Suppressor macrophage treated with lipopolysaccharide for 1 hour (primary cell): ENCODE results near the gene KMT2C.
"Not testable (repeated sequence)": the region's sequence is repeated elsewhere in the genome, so short reads cannot be mapped to it uniquely, and the experiment has no call there.

Source experiments
- DNase-seq, 3 donors: peaks; one replicate each; pipeline ENCODE4 v3.0.0-alpha.2; 2020 to 2022

KMT2C gene

DNA sequence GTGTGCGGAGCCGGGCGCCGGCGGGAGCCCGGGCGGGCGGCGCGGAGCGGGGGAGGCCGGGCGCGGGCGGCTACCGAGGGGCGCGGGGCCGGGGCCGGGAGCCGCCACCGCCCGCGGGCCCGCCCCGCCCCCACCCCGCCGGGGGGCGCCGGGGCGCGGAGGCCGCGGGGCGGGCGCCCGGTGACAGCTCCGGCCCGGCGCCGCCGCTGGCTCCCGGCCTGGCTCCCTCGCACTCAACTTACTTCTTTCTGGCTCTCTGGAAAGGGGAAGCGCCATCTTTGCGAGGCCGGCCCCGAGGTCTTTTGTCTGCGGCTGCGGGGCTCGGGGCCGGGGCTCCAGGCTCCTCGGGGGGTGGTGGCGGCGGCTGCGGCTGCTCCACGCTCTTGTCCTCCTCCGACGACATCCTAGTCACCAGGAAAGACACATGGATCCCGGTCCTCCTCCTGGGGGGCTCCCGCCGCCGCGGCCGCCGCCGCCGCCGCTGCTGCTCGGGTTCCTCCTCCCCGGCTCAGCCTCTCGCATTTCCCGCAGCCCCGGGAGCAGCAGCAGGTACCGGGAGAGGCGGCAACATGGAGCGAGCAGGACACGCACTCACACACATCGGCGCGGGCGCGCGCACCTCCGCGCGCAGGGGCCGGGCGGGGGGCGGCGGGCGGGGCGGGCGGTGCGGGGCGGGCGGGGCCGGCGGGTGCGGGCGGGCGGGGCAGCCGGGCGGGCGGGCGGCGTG lies at the start of gene KMT2C:
TSS of gene KMT2C (minus strand) at position 620 of the 727 bp plus-strand sequence. CDS start at position 403, 217 bp downstream.
- peak; percentile 43 to 73 (median 59) for DNase-seq

GRCh38 chr7:152481082-152481481 lies 45.3 kb upstream of the KMT2C start:
- no peak for DNase-seq

GRCh38 chr7:152480664-152481063 lies 44.9 kb upstream of the KMT2C start:
- no peak for DNase-seq

DNA sequence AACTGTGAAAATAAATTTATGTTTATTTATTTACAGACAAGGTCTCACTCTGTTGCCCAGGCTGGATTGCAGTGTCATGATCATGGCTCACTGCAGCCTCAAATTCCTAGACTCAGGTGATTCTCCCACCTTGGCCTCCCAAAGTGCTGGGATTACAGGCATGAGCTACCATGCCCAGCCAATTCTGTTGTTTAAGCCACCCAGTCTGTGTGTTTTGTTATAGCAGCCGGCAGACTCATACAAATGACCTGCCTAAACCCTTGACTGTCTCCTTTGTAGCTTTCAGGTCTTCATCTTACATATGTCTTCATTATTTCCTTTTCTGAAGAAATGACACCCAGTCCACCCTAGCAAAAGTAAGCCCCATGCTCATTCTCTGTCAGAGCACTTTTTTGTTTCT lies 43.8 kb upstream of the KMT2C start:
- DNase-seq = no peak

GRCh38 chr7:152478140-152478539 lies 42.3 kb upstream of the KMT2C start:
- no peak for DNase-seq

DNA sequence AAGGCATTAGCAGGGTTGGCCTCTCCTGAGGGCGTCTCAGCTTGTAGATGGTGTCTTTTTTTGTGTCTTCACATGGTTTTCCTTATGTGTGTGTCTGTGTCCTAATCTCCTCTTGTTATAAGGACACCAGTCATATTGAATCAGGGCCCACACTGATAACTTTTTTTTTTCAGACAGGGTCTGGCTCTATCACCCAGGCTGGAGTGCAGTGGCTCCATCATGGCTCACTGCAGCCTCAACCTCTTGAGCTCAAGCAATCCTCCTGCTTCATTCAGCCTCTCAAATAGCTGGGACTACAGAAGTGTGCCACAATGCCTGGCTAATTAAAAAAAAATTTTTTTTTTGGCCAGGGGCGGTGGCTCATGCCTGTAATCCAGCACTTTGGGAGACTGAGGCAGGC lies 41.3 kb upstream of the KMT2C start:
- DNase-seq = no peak

DNA sequence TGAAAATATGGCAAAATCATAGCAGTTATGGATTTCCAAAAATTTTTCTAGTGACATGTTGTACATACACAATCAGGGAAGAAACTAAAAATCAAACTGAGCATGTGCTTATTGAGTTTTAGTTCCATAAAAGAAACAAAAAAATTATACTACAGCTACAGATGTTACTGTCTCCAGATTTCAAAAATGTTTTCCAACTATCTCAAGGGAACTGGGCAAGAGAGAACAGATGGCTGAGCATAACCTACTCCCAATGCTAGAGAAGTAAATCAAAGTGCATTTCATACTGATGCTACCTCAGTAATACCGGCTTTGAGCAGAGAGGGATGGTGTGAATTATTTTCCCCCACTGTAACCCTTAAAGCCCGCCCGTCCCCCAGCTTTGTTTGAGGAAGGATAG lies 40.7 kb upstream of the KMT2C start:
- DNase-seq = no peak

DNA sequence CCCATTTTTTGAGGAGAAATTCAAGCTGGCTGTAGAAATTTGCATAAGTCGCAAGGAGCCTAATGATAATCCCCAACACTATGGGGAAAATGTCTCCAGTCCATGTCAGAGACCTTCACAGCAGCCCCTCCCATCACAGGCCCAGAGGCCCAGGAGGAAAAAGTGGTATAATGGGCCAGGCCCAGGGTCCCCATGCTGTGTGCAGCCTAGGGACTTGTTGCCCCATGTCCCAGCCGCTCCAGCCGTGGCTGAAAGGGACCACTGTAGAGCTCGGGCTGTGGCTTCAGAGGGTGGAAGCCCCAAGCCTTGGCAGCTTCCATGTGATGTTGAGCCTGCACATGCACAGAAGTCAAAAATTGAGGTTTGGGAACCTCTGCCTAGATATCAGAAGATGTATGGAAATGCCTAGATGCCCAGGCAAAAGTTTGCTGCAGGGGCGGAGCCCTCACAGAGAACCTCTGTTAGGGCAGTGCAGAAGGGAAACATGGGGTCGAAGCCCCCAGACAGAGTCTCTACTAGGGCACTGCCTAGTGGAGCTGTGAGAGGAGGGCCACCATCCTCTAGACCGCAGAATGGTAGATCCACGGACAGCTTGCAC lies 35.3 kb upstream of the KMT2C start:
- not testable (repeated sequence) for DNase-seq

- DNase-seq = not testable (repeated sequence)
Measured at GRCh38 chr7:152470251-152471022, 34.6 kb upstream of the KMT2C start.

- DNase-seq = not testable (repeated sequence)
Measured at GRCh38 chr7:152469576-152469975, 33.8 kb upstream of the KMT2C start.

GRCh38 chr7:152467225-152467624 lies 31.4 kb upstream of the KMT2C start:
- no peak for DNase-seq

GRCh38 chr7:152465119-152465387 lies 29.2 kb upstream of the KMT2C start:
- no peak for DNase-seq

- peak; percentile 92 to 97 (median 95) for DNase-seq
Measured at GRCh38 chr7:152464312-152465118, 28.7 kb upstream of the KMT2C start.

- DNase-seq = peak; percentile 100
Measured at GRCh38 chr7:152463709-152464311, 28.0 kb upstream of the KMT2C start.

- DNase-seq = peak in 2 of 3 donors; percentile 30 to 35
Measured at GRCh38 chr7:152462995-152463708, 27.3 kb upstream of the KMT2C start.

DNA sequence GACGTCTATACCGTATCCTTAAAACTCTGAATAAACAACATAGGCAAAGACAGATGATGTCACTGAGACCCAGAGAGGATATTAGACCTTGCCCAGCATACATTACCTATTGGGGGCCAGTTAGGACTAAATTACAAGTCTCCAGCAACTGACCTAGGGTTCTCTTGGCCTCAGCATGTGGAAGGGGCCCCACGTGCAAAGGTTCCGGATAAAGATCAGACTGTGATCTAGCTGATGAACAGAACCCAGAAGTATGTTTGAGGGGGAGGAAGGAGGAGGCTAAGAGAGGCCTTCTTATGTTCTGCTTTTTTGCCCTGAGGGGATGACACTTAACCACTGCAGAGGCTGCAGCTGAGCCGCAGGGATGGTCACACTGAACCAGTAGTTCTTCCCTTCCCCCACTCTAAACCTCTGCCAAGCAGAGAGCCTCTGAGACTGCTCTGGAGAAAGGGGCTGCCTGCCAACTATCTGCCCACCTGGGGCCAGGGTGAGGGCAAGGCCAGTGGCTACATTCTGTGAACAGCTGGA lies 24.0 kb upstream of the KMT2C start:
- peak; percentile 82 to 87 (median 85) for DNase-seq

- DNase-seq = no peak
Measured at GRCh38 chr7:152451356-152451755, 15.6 kb upstream of the KMT2C start.

DNA sequence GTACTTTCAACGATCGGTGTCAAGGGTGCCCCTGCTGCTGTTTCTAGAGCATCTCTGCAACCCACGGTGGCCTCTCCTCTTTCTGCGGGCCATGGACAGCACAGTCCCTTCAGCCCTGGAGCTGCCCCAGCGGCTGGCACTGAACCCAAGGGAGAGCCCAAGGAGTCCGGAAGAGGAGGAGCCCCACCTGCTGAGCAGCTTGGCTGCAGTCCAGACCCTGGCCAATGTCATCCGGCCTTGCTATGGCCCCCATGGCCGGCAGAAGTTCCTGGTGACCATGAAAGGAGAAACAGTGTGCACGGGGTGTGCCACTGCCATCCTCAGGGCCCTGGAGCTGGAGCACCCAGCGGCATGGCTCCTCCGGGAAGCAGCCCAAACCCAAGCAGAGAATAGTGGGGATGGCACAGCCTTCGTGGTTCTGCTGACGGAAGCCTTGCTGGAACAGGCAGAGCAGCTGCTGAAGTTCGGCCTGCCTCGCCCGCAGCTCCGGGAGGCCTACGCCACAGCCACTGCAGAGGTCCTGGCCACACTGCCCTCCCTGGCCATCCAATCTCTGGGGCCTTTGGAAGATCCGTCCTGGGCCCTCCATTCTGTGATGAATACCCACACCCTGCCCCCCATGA lies 9.7 kb upstream of the KMT2C start:
- DNase-seq = not testable (repeated sequence)

- DNase-seq = no peak
Measured at GRCh38 chr7:152443586-152443985, 7.8 kb upstream of the KMT2C start.

DNA sequence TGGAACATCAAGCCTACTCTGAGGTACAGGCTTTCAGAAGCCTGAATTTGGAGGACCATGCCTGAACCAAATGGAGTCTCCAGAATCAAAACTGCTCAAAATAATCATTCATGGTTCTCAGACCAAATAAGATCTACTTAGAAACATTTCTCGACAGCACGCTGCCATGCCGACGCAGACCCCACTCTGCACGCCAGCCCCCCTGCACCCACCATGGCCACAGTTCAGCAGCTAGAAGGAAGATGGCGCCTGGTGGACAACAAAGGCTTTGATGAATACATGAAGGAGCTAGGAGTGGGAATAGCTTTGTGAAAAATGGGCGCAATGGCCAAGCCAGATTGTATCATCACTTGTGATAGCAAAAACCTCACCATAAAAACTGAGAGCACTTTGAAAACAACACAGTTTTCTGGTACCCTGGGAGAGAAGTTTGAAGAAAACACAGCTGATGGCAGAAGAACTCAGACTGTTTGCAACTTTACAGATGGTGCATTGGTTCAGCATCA lies 6.6 kb upstream of the KMT2C start:
- no peak for DNase-seq

DNA sequence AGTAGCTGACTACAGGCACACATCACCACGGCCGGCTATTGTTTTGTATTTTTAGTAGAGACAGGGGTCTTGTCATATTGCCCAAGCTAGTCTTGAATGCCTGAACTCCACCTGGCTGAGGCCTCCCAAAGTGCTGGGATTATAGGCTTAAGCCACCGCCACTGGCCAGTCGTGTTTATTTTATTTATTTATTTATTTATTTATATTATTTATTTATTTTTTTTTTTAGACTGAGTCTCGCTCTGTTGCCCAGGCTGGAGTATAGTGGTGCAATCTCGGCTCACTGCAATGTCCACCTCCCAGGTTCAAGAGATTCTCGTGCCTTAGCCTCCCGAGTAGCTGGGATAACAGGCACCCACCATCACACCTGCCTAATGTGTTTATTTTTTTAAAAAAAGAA lies 6.0 kb upstream of the KMT2C start:
- not testable (repeated sequence) for DNase-seq
